Liver (tissue), 9 donors: ENCODE data around the gene SLC30A1. TPM values are rescaled to one million over a fixed set of nuclear protein-coding genes. Genes with fewer than 3 reads are reported as not detected.
A peak's percentile ranks its signal among the peaks of the same experiment; 100 is the strongest.

Source experiments
- DNase-seq: peaks from one replicate; pipeline ENCODE4 v3.0.0-alpha.2; 2017; ENCODE audit warnings: low spot score
- H3K27ac ChIP-seq, 2 donors: one replicate each; pipeline ENCODE4 v1.7.0; 2013; ENCODE audit warnings: inconsistent platforms in 2 of 2, low read length in 2 of 2, control low read depth in 1 of 2, low read depth in 1 of 2, mild to moderate bottlenecking in 1 of 2
- H3K27me3 ChIP-seq, 4 donors: one replicate each; pipeline versions ENCODE4 v1.6.1 to v1.7.0; 2013; ENCODE audit warnings: low read length in 3 of 4, inconsistent platforms in 1 of 4, mild to moderate bottlenecking in 1 of 4, moderate library complexity in 1 of 4; ENCODE audit not compliant: control insufficient read depth in 4 of 4, insufficient read depth in 4 of 4
- H3K36me3 ChIP-seq, 4 donors: one replicate each; pipeline versions ENCODE4 v1.6.1 to v1.7.0; 2013; ENCODE audit warnings: low read length in 3 of 4, mild to moderate bottlenecking in 3 of 4, low read depth in 1 of 4, moderate library complexity in 1 of 4; ENCODE audit not compliant: control insufficient read depth in 4 of 4, insufficient read depth in 3 of 4
- H3K4me1 ChIP-seq, 4 donors: one replicate each; pipeline versions ENCODE4 v1.6.1 to v1.7.0; 2013; ENCODE audit warnings: low read length in 3 of 4, mild to moderate bottlenecking in 3 of 4, moderate library complexity in 1 of 4; ENCODE audit not compliant: control insufficient read depth in 4 of 4, insufficient read depth in 4 of 4
- H3K4me3 ChIP-seq, 3 donors: one replicate each; pipeline versions ENCODE4 v1.6.1 to v1.7.0; 2013; ENCODE audit warnings: low read length in 3 of 3, control low read depth in 1 of 3, low read depth in 1 of 3, mild to moderate bottlenecking in 1 of 3
- H3K9ac ChIP-seq, 2 donors: one replicate each; pipeline ENCODE4 v1.7.0; 2013; ENCODE audit warnings: low read length in 2 of 2, mild to moderate bottlenecking in 2 of 2, moderate library complexity in 2 of 2, control low read depth in 1 of 2, low read depth in 1 of 2
- H3K9me3 ChIP-seq, 4 donors: one replicate each; pipeline versions ENCODE4 v1.6.1 to v1.7.0; 2013; ENCODE audit warnings: low read length in 3 of 4; ENCODE audit not compliant: control insufficient read depth in 4 of 4
- EGR1 ChIP-seq, 2 donors: IDR thresholded peaks; 2 replicates each; pipeline ENCODE4 v1.6.1; 2016 to 2018; ENCODE audit warnings: antibody characterized with exemption in 2 of 2, low read depth in 2 of 2
- FOXA1 ChIP-seq: IDR thresholded peaks from 2 replicates; pipeline ENCODE4 v1.6.1; 2016; ENCODE audit warnings: antibody characterized with exemption
- FOXA2 ChIP-seq: IDR thresholded peaks from 2 replicates; pipeline ENCODE4 v1.6.1; 2016; ENCODE audit warnings: antibody characterized with exemption
- GABPA ChIP-seq, 2 donors: IDR thresholded peaks in 1 of 2; conservative IDR thresholded peaks in 1 of 2; 2 replicates each; pipeline ENCODE4 v1.6.1; 2016; ENCODE audit warnings: antibody characterized with exemption in 2 of 2, mild to moderate bottlenecking in 1 of 2, moderate library complexity in 1 of 2
- HNF4A ChIP-seq, 2 donors: conservative IDR thresholded peaks; 2 replicates each; pipeline ENCODE4 v1.6.1; 2016; ENCODE audit warnings: antibody characterized with exemption in 2 of 2, mild to moderate bottlenecking in 2 of 2
- HNF4G ChIP-seq: IDR thresholded peaks from 2 replicates; pipeline ENCODE4 v1.6.1; 2016; ENCODE audit warnings: antibody characterized with exemption
- JUND ChIP-seq, 2 donors: IDR thresholded peaks; 2 replicates each; pipeline ENCODE4 v1.6.1; 2016; ENCODE audit warnings: antibody characterized with exemption in 2 of 2
- NR2F2 ChIP-seq: IDR thresholded peaks from 2 replicates; pipeline ENCODE4 v1.6.1; 2016; ENCODE audit warnings: antibody characterized with exemption
- RAD21 ChIP-seq, 2 donors: IDR thresholded peaks; 2 replicates each; pipeline ENCODE4 v1.6.1; 2016; ENCODE audit warnings: antibody characterized with exemption in 2 of 2, mild to moderate bottlenecking in 2 of 2
- RXRA ChIP-seq, 2 donors: IDR thresholded peaks; 2 replicates each; pipeline ENCODE4 v1.6.1; 2017 to 2018; ENCODE audit warnings: antibody characterized with exemption in 2 of 2, mild to moderate bottlenecking in 1 of 2
- SP1 ChIP-seq: IDR thresholded peaks from 2 replicates; pipeline ENCODE4 v1.6.1; 2018; ENCODE audit warnings: antibody characterized with exemption, mild to moderate bottlenecking
- TAF1 ChIP-seq: conservative IDR thresholded peaks from 2 replicates; pipeline ENCODE4 v1.6.1; 2016; ENCODE audit warnings: antibody characterized with exemption, mild to moderate bottlenecking
- YY1 ChIP-seq: IDR thresholded peaks from 2 replicates; pipeline ENCODE4 v1.6.1; 2016; ENCODE audit warnings: antibody characterized with exemption, mild to moderate bottlenecking
- WGBS: extraction: QIAGEN DNeasy Blood & Tissue Kit; methylation state at CpG from one replicate; pipeline ENCODE4 v1.1.7; 2013; 5-methylcytosine and 5-hydroxymethylcytosine counted together
- polyA plus RNA-seq, 2 donors: library from polyadenylated mRNA; stranded (reverse) in 1 of 2; unstranded in 1 of 2; fragments of 200-250 nt in 1 of 2; fragments of >200 nt in 1 of 2; fragmentation: Nextera tagmentation in 1 of 2; extraction: Ambion mirVana in 1 of 2; gene quantifications; one replicate each; pipeline versions ENCODE4 v1.2.1 to v1.2.3, GENCODE V29; 2013 to 2015
- total RNA-seq, 2 donors: library from RNA; depleted of rRNA; stranded (reverse); fragments of >200 nt; gene quantifications; one replicate each; pipeline ENCODE4 v1.2.3, GENCODE V29; 2014
- TF ChIP-seq, protein P1 (sequence below): IDR thresholded peaks from 2 replicates; pipeline ENCODE4 v1.6.1; 2016; ENCODE audit warnings: antibody characterized with exemption
- TF ChIP-seq, protein P2 (sequence below): IDR thresholded peaks from 2 replicates; pipeline ENCODE4 v1.6.1; 2016; ENCODE audit warnings: antibody characterized with exemption
- TF ChIP-seq, protein P3 (sequence below): fragments of 150-350 bp; IDR thresholded peaks from 2 replicates; pipeline ENCODE4 v1.5.1; 2017; ENCODE audit warnings: improper control_type of control experiment, low read depth, low read length; ENCODE audit not compliant: missing input control
- TF ChIP-seq, protein P4 (sequence below): IDR thresholded peaks from 2 replicates; pipeline ENCODE4 v1.6.1; 2016; ENCODE audit warnings: antibody characterized with exemption
- TF ChIP-seq, protein P5 (sequence below): IDR thresholded peaks from 2 replicates; pipeline ENCODE4 v1.6.1; 2016; ENCODE audit warnings: antibody characterized with exemption, mild to moderate bottlenecking
- donor health status: healthy.
- donor health status: healthy.
- donor health status: healthy.
- donor health status: healthy.
- donor health status: healthy.

The SLC30A1 gene
- total and polyA plus RNA-seq, 4 donors, result 14.9 to 83.3 (median 39.4) TPM

DNA sequence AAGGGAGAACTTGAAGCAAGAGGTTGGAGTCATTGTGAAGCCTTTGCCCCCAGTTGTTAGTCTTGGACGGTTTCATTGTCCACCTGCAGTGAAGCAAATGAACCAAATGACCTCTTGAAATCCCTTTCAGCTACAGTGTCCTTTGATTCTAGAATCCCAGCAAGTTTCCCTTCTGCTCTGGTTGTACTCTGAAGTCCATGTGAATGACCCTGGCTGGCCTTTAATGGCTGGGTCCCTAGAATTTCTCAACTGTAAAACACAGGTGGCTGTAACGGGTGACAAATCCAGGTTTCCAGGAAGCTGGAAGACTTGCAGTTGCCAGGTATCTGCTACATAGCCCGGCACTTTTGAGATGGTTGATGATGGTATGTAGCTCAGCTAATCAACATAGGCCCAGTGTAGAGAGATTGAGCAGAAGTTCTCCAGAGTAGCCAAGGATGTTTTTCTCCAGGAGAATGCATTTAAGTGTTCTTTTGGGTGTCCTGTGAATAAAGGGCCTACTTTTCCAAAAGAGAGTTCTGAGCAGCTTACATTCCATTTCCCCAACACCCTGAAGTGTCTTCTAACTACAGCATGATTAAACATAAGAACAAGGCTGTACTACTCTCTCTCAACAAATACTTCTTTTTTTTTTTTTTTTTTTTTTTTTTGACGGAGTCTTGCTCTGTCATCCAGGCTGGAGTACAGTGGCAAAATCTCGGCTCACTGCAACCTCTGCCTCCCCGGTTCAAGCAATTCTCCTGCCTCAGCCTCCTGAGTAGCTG, 17.6 kb upstream of the SLC30A1 start:
- H3K4me3 ChIP-seq, result no peak overlapping the region
- H3K4me1 ChIP-seq, result peaks cover 8 to 15% (median 14%) of the 10 kb centered on the region in 4 donors
- WGBS, result 61% methylated on average over 6 of the region's 6 CpGs
- DNase-seq, result no peak
- H3K27me3 ChIP-seq, result no peaks in the 10 kb centered on the region
- TF ChIP-seq TAF1 (no peak), FOXA2 (peak; percentile 57), FOXA1 (peak; percentile 62), HNF4A (conservative IDR thresholded peaks at IDR 0.05) (peak; percentile 96 to 97), RXRA (IDR thresholded peaks at IDR 0.05) (peak; percentile 98 to 99), GABPA (IDR thresholded peaks at IDR 0.05 in 1 of 2, conservative IDR thresholded peaks at IDR 0.05 in 1 of 2) (peak in 1 of 2 donors; percentile 36), YY1 (peak; percentile 82), JUND (IDR thresholded peaks at IDR 0.05) (peak; percentile 82 to 85), NR2F2 (peak; percentile 76), HNF4G (peak; percentile 87), RAD21 (IDR thresholded peaks at IDR 0.05) (peak; percentile 57 to 61), EGR1 (IDR thresholded peaks at IDR 0.05; ENCODE audit: low read depth in 2 of 2) (peak; percentile 7 to 82), SP1 (peak; percentile 91)
- TF ChIP-seq, protein P1, sequence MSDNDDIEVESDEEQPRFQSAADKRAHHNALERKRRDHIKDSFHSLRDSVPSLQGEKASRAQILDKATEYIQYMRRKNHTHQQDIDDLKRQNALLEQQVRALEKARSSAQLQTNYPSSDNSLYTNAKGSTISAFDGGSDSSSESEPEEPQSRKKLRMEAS, result peak; percentile 89
- TF ChIP-seq, protein P2, sequence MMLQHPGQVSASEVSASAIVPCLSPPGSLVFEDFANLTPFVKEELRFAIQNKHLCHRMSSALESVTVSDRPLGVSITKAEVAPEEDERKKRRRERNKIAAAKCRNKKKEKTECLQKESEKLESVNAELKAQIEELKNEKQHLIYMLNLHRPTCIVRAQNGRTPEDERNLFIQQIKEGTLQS, result no peak
- TF ChIP-seq, protein P3, sequence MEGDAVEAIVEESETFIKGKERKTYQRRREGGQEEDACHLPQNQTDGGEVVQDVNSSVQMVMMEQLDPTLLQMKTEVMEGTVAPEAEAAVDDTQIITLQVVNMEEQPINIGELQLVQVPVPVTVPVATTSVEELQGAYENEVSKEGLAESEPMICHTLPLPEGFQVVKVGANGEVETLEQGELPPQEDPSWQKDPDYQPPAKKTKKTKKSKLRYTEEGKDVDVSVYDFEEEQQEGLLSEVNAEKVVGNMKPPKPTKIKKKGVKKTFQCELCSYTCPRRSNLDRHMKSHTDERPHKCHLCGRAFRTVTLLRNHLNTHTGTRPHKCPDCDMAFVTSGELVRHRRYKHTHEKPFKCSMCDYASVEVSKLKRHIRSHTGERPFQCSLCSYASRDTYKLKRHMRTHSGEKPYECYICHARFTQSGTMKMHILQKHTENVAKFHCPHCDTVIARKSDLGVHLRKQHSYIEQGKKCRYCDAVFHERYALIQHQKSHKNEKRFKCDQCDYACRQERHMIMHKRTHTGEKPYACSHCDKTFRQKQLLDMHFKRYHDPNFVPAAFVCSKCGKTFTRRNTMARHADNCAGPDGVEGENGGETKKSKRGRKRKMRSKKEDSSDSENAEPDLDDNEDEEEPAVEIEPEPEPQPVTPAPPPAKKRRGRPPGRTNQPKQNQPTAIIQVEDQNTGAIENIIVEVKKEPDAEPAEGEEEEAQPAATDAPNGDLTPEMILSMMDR, result no peak
- TF ChIP-seq, protein P4, sequence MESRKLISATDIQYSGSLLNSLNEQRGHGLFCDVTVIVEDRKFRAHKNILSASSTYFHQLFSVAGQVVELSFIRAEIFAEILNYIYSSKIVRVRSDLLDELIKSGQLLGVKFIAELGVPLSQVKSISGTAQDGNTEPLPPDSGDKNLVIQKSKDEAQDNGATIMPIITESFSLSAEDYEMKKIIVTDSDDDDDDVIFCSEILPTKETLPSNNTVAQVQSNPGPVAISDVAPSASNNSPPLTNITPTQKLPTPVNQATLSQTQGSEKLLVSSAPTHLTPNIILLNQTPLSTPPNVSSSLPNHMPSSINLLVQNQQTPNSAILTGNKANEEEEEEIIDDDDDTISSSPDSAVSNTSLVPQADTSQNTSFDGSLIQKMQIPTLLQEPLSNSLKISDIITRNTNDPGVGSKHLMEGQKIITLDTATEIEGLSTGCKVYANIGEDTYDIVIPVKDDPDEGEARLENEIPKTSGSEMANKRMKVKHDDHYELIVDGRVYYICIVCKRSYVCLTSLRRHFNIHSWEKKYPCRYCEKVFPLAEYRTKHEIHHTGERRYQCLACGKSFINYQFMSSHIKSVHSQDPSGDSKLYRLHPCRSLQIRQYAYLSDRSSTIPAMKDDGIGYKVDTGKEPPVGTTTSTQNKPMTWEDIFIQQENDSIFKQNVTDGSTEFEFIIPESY, result peak; percentile 81
- TF ChIP-seq, protein P5, sequence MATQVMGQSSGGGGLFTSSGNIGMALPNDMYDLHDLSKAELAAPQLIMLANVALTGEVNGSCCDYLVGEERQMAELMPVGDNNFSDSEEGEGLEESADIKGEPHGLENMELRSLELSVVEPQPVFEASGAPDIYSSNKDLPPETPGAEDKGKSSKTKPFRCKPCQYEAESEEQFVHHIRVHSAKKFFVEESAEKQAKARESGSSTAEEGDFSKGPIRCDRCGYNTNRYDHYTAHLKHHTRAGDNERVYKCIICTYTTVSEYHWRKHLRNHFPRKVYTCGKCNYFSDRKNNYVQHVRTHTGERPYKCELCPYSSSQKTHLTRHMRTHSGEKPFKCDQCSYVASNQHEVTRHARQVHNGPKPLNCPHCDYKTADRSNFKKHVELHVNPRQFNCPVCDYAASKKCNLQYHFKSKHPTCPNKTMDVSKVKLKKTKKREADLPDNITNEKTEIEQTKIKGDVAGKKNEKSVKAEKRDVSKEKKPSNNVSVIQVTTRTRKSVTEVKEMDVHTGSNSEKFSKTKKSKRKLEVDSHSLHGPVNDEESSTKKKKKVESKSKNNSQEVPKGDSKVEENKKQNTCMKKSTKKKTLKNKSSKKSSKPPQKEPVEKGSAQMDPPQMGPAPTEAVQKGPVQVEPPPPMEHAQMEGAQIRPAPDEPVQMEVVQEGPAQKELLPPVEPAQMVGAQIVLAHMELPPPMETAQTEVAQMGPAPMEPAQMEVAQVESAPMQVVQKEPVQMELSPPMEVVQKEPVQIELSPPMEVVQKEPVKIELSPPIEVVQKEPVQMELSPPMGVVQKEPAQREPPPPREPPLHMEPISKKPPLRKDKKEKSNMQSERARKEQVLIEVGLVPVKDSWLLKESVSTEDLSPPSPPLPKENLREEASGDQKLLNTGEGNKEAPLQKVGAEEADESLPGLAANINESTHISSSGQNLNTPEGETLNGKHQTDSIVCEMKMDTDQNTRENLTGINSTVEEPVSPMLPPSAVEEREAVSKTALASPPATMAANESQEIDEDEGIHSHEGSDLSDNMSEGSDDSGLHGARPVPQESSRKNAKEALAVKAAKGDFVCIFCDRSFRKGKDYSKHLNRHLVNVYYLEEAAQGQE, result peak; percentile 76
- no peaks in the 10 kb centered on the region for H3K36me3 ChIP-seq
- no peaks in the 10 kb centered on the region for H3K9me3 ChIP-seq
- peak overlapping the region in 1 of 2 donors; percentile 66 for H3K9ac ChIP-seq
- H3K27ac ChIP-seq, result peak overlapping the region; percentile 82 to 89
